DOHH2 (cell line): ENCODE measurements around the gene ISLR2.

ENCODE experiments used
- H3F3A ChIP-seq: fragments of 200-600 bp; sonication (generic), shearing (Covaris generic); 2 replicates; pipeline ENCODE4 v1.6.0; 2016; ENCODE audit warnings: antibody characterized with exemption, mild to moderate bottlenecking; ENCODE audit not compliant: control insufficient read depth, insufficient read depth
- H3K27ac ChIP-seq: fragments of 200-600 bp; sonication (generic); 2 replicates; pipeline ENCODE4 v1.5.1; 2014; ENCODE audit warnings: low read depth, mild to moderate bottlenecking, low read length, moderate library complexity
- H3K27me3 ChIP-seq: fragments of 200-600 bp; sonication (generic); 2 replicates; pipeline ENCODE4 v1.6.1; 2014; ENCODE audit warnings: mild to moderate bottlenecking, low read length, mixed read lengths; ENCODE audit not compliant: control insufficient read depth
- H3K36me3 ChIP-seq: fragments of 200-600 bp; sonication (generic); 2 replicates; pipeline ENCODE4 v1.6.1; 2014; ENCODE audit warnings: mild to moderate bottlenecking, low read length, moderate library complexity, mixed read lengths; ENCODE audit not compliant: control insufficient read depth
- H3K4me1 ChIP-seq: fragments of 200-600 bp; sonication (generic); 2 replicates; pipeline ENCODE4 v1.6.1; 2014; ENCODE audit warnings: mild to moderate bottlenecking, low read length, mixed read lengths; ENCODE audit not compliant: control insufficient read depth
- H3K4me2 ChIP-seq: fragments of 200-600 bp; sonication (generic); 2 replicates; pipeline ENCODE4 v1.6.0; 2014; ENCODE audit warnings: mild to moderate bottlenecking, low read length, moderate library complexity
- H3K4me3 ChIP-seq: fragments of 200-600 bp; sonication (generic); 2 replicates; pipeline ENCODE4 v1.5.1; 2014; ENCODE audit warnings: mild to moderate bottlenecking, low read length, mixed read lengths
- H3K79me2 ChIP-seq: fragments of 200-600 bp; sonication (generic); 2 replicates; pipeline ENCODE4 v1.6.1; 2014; ENCODE audit warnings: mild to moderate bottlenecking, low read length, mixed read lengths; ENCODE audit not compliant: control insufficient read depth
- H3K9me2 ChIP-seq: fragments of 200-600 bp; sonication (generic); replicated peaks from 2 replicates; pipeline ENCODE4 v1.6.1; 2014; ENCODE audit warnings: mild to moderate bottlenecking, low read length, mixed read lengths; ENCODE audit not compliant: control insufficient read depth
- H3K9me3 ChIP-seq: fragments of 200-600 bp; sonication (generic); 2 replicates; pipeline ENCODE4 v1.6.1; 2014; ENCODE audit warnings: antibody characterized with exemption, low read length, mixed read lengths; ENCODE audit not compliant: control insufficient read depth, insufficient read depth
- H4K20me1 ChIP-seq: fragments of 200-600 bp; sonication (generic); 2 replicates; pipeline ENCODE4 v1.6.0; 2014; ENCODE audit warnings: low read depth, mild to moderate bottlenecking, antibody characterized with exemption, low read length, moderate library complexity; ENCODE audit not compliant: control insufficient read depth, insufficient read depth
- CTCF ChIP-seq: fragments of 200-600 bp; sonication (generic); IDR thresholded peaks from one replicate; pipeline ENCODE4 v1.5.1; 2014; ENCODE audit warnings: antibody characterized with exemption, mild to moderate bottlenecking, low read depth, low read length; ENCODE audit not compliant: poor library complexity, severe bottlenecking
- EZH2phosphoT487 ChIP-seq: fragments of 200-600 bp; sonication (generic); IDR thresholded peaks from 2 replicates; pipeline ENCODE4 v1.6.1; 2017; ENCODE audit warnings: borderline replicate concordance, mild to moderate bottlenecking, antibody characterized with exemption, low read length, moderate library complexity, mixed read lengths

Gene ISLR2

DNA sequence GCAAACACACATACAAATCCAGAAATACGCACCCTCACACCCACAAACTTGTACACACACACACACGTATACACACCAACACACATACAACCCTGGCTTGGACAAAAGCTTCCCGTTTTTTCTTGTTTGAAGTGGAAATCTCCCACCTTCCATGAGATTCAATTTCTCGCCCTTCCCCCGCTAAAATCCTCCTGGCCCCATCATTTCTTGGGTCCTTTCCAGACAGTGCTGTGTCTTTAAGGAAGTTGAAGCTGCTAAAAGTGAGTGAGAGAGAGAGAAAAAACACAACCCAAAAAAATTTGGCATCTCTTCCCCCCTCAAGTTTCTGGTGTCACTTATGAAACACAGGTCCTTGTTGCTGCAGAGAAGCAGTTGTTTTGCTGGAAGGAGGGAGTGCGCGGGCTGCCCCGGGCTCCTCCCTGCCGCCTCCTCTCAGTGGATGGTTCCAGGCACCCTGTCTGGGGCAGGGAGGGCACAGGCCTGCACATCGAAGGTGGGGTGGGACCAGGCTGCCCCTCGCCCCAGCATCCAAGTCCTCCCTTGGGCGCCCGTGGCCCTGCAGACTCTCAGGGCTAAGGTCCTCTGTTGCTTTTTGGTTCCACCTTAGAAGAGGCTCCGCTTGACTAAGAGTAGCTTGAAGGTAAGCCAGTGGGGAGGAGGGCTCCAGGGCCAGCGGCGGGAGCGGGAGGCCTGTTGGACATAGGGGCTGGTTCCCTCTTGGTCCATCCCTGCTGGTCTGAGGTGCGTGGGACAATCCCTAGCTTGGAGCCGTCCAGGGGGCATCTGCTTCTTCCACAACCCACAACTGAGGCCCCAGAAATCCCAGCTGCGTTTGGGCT is 43.2 kb downstream of the ISLR2 start, which contains the start of gene ISLR:
ISLR (plus strand) TSS at position 331 of the 839 bp plus-strand sequence. CDS start 1,149 bp downstream, outside the sequence.
- H3K4me3 ChIP-seq: no peak within 1 kb of the TSS

GRCh38 chr15:74174219-74174957 is 44.0 kb downstream of the ISLR2 start:
- Histone ChIP-seq H3K4me2 (no peak overlapping the region), H3K4me3 (no peak overlapping the region), H3K4me1 (no peaks in the 10 kb centered on the region), H3K27me3 (no peaks in the 10 kb centered on the region), H3K9me3 (no peaks in the 10 kb centered on the region), H4K20me1 (no peaks in the 10 kb centered on the region; the same call in 1 of the 2 replicates), H3F3A (no peaks in the 10 kb centered on the region), H3K9me2 (no peaks in the 10 kb centered on the region), H3K79me2 (no peaks in the 10 kb centered on the region), H3K36me3 (no peaks in the 10 kb centered on the region), H3K27ac (no peak overlapping the region)
- TF ChIP-seq CTCF (no peak), EZH2phosphoT487 (no peak)

More for the DNA sequence above, 43.2 kb downstream of the ISLR2 start, which contains the start of gene ISLR:
- Histone ChIP-seq H3K4me2 (no peak within 1 kb of the TSS), H4K20me1 (no peaks in the 10 kb centered on the region; the same call in 1 of the 2 replicates), H3F3A (no peaks in the 10 kb centered on the region), H3K9me3 (no peaks in the 10 kb centered on the region), H3K27me3 (no peaks in the 10 kb centered on the region), H3K79me2 (no peaks in the 10 kb centered on the region), H3K9me2 (no peaks in the 10 kb centered on the region), H3K4me1 (no peaks in the 10 kb centered on the region), H3K27ac (no peak within 1 kb of the TSS), H3K36me3 (no peaks in the 10 kb centered on the region)
- no peak for TF ChIP-seq EZH2phosphoT487
- no peak for TF ChIP-seq CTCF

DNA sequence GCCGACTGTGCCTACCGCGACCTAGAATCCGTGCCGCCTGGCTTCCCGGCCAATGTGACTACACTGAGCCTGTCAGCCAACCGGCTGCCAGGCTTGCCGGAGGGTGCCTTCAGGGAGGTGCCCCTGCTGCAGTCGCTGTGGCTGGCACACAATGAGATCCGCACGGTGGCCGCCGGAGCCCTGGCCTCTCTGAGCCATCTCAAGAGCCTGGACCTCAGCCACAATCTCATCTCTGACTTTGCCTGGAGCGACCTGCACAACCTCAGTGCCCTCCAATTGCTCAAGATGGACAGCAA is 44.5 kb downstream of the ISLR2 start:
- no peak overlapping the region for H3K4me2 ChIP-seq
- no peak overlapping the region for H3K4me3 ChIP-seq
- no peak overlapping the region for H3K27ac ChIP-seq

More for the DNA sequence above, 44.5 kb downstream of the ISLR2 start:
- Histone ChIP-seq H4K20me1 (no peaks in the 10 kb centered on the region; the same call in 1 of the 2 replicates), H3K79me2 (no peaks in the 10 kb centered on the region), H3K27me3 (no peaks in the 10 kb centered on the region), H3F3A (no peaks in the 10 kb centered on the region), H3K9me3 (no peaks in the 10 kb centered on the region), H3K9me2 (no peaks in the 10 kb centered on the region), H3K4me1 (no peaks in the 10 kb centered on the region), H3K36me3 (no peaks in the 10 kb centered on the region)
- TF ChIP-seq CTCF: no peak
- no peak for TF ChIP-seq EZH2phosphoT487
